HG02981 (cell line): ENCODE data around the gene PCED1B.

Source experiments
- ATAC-seq: cut with Tn5 transposase; IDR thresholded peaks from one replicate; pipeline ENCODE4 v1.9.1; 2021; ENCODE audit warnings: mild to moderate bottlenecking, moderate library complexity; ENCODE audit not compliant: unreplicated experiment

The PCED1B gene

GRCh38 chr12:47088021-47088944 lies 8.9 kb downstream of the PCED1B start:
- no peak for ATAC-seq

DNA sequence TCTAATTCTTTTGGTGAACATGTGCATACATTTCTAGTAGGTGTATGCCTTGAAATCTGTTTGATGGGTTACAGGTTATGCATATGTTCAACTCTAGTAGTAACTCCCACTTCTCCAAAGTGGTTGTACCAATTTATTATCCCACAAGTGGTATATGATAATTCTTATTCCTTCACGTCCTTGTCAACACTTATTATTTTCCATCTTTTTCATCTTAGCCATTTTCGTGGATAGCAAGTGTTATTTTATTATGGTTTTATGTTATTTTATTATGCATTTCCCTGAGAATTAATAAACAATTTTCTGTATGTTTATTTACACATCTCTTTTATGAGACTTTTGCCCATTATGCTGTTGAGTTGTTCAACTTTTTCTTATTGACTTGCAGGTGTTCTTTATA lies 11.6 kb downstream of the PCED1B start:
- ATAC-seq = no peak

DNA sequence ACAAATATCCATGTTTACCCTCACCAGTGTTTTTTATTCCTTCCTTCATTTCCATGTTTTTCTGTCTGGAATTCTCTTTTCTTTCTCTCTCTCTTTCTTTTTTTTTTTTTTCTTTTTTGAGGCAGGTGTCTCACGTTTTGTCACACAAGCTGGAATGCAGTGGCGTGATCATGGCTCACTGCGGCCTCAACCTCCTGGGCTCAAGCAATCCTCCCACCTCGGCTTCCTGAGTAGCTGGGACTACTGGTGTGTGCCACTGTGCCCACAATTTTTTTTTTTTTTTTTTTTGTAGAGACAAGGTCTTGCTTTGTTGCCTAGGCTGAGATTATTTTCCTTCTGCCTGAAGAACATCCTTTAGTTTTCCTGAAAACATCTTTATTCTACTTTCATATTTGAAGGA lies 15.4 kb downstream of the PCED1B start:
- ATAC-seq = no peak

GRCh38 chr12:47095446-47096236 lies 16.2 kb downstream of the PCED1B start:
- ATAC-seq = no peak

DNA sequence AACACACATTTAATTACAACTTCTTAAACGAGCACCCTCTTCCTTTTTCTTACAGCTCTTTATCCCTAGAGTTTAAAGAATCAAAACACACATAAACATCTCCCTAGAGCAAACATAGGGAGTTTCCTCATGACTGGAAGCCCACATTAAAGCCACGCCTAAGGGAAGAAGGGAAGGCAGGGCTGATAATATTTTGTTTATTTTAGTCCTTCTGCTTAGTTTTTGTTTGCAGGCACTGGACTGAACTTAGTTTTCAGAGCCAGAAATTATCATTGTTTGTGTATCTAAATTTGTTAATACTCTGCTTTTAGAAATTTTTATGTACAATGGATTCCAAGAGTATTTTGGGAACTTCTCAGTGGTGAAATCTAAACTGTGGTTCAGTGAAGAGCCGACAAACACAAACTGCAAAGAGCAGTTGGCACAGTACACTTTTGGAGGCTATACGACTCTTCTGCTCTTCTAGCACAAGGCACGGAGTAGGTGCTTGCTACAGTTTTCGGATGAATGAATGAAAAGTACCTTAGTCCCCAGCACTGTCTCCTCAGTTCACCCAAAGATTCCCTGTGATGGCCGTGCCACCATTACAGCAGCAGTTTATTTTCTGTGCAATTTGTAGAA lies 18.0 kb downstream of the PCED1B start:
- no peak for ATAC-seq

GRCh38 chr12:47098099-47098498 lies 18.7 kb downstream of the PCED1B start:
- ATAC-seq = no peak

DNA sequence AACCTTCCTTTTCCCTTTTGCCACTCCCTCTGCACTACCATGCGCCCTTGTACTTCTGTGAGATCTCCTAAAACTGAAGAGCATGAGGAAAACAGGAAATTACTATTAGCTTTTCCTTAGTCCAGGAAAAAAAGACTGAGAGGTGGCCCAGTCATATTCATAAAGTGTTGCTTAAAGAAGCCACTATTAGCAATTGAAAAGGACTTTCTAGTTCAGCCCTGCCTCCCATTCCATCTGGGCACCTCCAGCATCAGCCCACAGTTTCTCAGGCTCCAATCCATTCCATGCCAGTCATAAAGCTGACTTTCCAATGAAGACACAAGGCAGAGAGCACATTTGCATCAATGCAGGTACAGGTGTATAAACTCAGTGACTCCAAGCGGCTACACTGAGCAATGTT lies 20.2 kb downstream of the PCED1B start:
- no peak for ATAC-seq

DNA sequence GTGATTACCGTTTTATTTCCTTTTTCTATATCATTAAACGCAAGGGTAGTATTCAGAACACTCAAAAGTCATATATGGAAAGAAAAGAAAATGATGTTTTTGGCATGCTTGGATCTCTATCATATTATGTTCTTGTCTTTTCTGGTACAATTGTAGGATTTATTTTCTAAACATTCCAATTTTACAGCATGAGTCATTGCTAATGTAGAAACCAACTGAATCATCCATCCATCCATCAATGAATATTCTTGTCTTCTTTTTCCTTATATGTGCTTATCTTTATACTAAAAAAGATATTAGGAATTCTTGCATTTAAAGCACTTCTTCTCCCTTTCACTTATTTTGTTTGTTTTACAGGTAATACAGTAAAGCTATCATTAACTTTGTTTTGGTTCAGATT lies 20.7 kb downstream of the PCED1B start:
- no peak for ATAC-seq

GRCh38 chr12:47102406-47102805 lies 23.0 kb downstream of the PCED1B start:
- no peak for ATAC-seq

DNA sequence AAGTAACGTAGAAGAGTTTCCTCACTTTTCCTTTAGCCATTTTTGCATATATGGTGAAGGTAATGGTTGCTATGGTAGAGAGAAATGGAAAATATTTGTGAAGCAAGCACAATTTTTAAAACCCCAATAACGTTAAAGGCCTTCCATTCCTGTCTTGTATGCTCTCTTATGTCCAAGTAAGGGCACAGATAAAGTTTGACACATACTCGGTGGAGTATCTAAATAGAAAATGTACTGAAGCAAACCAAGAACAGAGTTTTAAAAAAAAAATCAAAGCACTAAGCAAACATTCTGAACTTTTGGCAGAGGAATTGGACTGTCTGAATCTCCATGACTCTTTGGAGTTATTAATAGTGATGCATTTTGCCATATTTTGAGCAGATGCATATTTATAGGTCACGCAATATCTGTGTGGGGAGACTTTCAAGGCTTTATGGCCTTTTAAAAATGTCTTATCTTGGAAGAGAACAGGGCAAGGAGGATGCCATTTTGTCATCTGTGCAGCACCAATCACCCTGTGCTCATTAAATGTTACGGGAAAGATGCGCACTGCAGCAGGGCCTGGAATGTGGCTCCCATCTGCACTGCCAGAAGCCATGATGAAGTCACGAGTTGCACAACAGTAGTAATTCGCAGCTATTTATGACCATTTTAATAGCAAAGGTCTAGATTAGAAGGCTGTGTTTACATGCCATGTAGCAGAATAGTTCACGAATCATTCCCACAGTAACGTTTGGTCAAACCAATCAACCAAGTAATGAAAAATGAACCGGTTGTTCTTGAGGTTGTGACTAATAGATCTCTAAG lies 23.6 kb downstream of the PCED1B start:
- ATAC-seq = no peak

- no peak for ATAC-seq
These were observed 26.7 kb downstream of the PCED1B start for GRCh38 chr12:47105914-47106674.

DNA sequence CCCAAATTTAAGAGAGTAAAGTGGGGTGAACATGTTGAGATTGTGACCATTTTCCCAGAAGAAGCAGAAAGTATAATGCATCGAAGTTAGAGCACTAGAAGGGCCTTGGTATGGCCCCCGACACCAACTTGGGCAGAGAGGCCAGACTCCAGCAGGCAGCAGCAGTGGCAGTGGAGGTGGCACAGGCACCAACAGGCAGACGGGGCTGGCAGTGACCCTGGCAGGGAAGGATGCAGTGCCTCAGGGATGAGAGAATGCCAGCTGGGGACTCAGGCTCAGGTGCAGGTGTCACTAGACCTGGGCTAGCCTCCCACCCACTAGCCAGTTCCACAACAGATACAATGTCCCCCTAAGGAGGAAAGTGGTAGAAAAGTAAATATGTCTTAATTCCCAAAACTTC lies 28.0 kb downstream of the PCED1B start:
- no peak for ATAC-seq

DNA sequence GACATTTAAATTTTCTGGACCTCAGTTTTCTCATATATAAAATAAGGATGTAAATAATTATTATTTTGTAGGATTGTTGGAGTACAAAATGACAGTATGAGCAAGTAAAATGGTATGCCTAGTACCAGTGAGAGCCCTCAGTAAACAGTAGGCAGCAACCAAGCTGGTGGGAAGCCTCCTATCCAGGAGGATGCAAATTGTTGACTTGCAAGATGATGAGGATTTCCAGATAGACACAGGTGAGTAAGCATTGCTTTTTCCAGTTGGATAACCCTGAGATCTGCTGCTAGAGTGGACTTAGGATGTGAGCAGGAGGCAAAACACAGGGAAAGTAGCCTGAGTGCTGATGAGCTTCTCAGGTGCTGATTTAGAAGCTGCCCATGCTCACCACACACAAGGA lies 28.5 kb downstream of the PCED1B start:
- ATAC-seq = no peak

DNA sequence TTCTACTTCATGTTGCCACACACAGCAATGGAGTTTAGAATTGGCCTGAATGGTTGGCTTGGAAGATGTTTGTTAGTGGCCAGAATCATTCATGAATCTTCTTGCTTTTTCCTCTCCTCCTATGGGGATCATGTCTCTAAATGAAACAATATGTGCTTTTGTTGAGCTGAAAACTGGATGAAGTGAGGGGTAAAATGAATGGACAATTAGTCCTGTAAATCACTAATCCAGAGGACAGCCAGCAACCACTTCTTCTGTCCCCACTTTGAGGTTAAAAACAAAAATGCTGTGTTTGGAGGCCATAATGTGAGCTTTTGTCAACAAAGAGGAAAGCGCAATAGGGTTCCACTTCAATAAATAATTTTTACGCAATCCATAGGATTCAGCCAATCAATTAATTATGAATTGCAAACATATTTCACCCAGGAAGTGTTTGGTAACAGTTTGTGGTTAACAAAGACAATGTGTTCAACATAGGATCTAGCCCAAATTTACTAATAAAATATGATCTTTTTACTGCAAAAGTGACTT lies 30.7 kb downstream of the PCED1B start:
- ATAC-seq = no peak

DNA sequence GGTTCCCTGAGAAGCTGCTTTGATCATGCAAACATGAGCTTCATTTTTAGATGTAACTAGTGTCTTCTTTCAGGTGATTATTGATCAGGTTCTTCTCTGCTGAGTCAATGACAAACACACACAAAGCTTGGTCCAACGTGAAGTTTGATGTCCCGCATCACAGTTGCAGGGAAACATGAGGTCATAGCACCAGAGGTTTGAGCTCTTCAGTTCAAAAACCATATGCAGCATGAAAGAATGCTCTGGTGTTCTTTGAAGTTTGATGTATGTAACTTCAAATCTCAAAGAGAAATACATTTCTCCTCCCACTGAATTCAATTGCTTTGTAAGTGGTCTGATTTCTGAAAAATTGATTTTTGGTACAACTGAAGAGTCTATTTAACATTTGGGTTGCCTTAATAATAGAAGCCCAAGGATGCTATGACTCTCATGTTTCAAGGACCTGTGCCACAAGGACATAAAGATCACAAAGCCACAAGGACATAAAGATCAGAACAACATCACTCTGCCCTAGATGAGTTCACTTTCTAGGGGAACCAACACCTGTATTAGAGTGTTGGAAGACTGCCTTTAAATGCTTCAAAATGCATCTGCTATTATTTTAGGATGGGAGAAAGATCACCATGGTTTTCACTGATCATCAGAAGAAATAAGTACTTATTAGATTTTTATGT lies 31.4 kb downstream of the PCED1B start:
- ATAC-seq = no peak

- ATAC-seq = no peak
These were observed 32.0 kb downstream of the PCED1B start for GRCh38 chr12:47111392-47111778.

DNA sequence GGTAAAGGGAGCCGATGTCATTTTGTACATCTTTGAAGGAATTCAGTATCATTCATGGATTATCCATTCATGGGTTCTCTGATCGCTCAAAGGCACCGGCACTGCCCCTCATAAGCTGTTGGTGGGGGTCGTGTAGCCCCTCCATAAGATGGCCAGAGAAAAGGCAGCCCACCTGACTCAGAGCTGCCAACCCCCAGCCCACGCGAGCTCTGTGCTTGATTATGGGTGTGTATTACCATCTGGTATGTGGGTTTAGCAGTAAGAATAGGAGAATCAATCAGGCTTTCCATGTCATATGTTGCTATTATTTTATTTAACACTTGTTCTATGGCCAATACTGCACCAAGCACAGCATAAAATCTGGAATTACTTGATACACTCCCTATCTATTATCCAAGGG lies 32.4 kb downstream of the PCED1B start:
- no peak for ATAC-seq

GRCh38 chr12:47112679-47113078 lies 33.3 kb downstream of the PCED1B start:
- ATAC-seq = no peak

GRCh38 chr12:47114481-47114892 lies 35.1 kb downstream of the PCED1B start:
- no peak for ATAC-seq
